ENCODE measurements around the gene TMEM219. TPM values are rescaled to one million over a fixed set of nuclear protein-coding genes. Genes with fewer than 3 reads are reported as not detected.
"Not testable (repeated sequence)": the region's sequence is repeated elsewhere in the genome, so short reads cannot be mapped to it uniquely, and the experiment has no call there.

Gene TMEM219
- total RNA-seq, 1 donor from 2014 or later = 66.4 TPM

DNA sequence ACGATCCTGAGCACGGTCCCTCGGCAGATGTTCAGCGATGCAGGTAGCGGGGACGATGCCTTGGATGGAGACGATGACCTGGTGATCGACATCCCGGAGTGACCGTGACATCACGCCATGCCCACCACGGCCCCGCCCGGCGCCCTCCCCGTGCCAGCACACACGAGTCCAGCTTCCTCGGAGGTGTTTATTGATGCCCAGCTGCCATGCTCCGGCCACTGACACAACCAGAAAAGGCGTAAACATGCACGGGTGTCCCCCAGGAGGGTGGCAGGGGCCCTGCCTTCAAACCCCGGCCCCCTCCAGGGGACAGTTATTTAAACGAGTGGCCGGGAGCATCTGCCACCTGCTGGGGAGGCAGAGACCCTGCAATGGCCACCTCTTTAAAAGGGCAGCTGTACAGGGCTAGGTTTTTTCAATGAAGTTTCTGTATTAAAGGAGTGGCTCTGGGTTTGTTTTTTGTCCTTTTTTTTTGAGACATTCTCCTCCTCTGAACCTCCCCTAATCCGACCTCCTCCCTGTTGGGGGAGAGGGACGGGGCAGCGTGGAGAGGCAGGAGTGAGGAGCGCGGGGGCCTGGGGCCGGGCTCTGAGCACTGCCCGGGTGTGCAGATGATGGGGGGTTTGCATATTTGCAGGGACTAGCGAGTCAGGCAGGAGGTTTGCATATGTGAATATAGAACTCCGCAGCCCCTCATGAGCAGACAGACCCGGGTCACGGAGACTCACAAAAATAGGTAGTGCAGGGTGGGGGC, 43.6 kb downstream of the TMEM219 start:
- intact Hi-C loops (cut with DNase I) = no loop called here
- DNase-seq (ENCODE audit: low spot score) = no peak

DNA sequence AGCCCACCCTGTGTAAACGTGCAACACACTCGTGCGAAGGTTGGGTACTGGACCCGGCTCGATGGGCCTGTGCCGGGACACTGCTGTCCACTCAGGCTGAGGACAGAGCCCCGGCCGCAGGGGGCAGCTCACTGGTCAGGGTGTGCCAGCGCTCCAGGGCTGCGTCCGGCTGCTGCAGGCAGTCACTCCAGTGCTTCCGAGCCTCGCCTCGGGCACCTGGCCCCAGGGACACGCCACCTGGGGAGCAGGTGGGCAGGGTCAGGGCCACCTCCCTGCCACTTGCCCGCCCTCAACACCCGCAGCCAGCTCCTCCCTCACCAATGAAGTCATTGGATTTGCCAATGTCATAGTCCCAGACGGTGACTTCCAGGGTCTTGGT, 44.2 kb downstream of the TMEM219 start:
- intact Hi-C loops (cut with DNase I) = no loop called here
- DNase-seq (ENCODE audit: low spot score) = no peak

DNA sequence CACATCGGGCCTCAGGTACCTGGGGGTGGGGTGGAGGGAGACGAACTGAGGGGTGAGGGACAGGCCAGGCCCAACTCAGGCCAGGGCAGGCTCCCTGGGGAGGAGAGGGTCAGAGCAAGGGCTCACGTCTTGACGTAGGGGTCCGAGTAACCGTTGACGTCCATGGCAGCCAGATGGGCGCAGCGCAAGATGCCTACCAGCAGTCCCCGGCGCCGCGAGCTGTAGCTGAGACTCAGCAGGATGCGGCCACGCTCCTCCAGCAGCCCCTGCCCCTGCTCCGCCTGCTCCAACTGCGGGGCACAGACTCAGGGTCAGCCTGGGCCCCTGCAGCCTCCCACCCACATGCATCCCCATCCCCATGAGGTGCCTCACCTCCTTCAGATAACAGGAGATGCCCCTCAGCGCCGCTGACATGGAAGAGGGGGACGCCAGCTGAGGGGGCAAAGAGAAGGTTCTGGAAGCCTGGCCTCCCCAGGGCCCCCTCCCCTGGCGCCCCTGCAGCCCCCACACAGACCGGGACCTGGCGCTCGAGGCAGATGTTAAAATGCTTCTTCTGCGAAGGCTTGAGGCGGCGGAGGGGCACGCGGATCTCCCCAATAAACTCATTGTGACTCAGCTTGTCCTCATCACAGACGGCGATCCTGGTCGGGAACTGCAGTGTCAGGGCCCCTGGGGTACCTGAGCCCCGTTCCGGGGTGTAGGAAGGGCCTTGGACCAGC, 44.9 kb downstream of the TMEM219 start:
- intact Hi-C loops (cut with DNase I) = no loop called here
- no peak for DNase-seq (ENCODE audit: low spot score)

DNA sequence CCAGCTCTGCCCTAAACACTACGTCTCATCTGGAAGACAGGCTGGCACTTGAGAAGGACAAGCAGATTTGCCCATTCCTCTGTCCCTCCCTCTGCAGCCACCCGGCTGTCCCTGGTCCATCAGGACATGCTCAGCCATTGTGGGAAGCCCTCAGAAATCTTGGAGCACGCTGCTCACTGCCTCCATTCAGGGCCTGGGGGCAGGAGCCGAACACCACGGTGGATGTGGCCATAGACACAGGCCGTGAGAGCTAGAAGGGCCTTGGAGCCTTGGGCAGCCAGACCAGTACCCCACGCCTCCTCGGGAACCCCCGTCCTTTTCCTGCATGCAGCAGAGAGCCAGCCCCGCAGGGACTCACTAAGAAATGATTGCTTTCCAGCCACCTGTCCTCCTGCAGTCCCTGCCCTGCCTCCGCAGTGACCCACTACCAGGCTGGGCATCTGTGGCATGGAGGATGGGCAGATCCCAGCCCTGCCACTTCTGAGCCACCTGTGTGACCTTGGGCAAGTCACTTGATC, 45.6 kb downstream of the TMEM219 start:
- no peak for DNase-seq (ENCODE audit: low spot score)
- intact Hi-C loops (cut with DNase I) = no loop called here

DNA sequence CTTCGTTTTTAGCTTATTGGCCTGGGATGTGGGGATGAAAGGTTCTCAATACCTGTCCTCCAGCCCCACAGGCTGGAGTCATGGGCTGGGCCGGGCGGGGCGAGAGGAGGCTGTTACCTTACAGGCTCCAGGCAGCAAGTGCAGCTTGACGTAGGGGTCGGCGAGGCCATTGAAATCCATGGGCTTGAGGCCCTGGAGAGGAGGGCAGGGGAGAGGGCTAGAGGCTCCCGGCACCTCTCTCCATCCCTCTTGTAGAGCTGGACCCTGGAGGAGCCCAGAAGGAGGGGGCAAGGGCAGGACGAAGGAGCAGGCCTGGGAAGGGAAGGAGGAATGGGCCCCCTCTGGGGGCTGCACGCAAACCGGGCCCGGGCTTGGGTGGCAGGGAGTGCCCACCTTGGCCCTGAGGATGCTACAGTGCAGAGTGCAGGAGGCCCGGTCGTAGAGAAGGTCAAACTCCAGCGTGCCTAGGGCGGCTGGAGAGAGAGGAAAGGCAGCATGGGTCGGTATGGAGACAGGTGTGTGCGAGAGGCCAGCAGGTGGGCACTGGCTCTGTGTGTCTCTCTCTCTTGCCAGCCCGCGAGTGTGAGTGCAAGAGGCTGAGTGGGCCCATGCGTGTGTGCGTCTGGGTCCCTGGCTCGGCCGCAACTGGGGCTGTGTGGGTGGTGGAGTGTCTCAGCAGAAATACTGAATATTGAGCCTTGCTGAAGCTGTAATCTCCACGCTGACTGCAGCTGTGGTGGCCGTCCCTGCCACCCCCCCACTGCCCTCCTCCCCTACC, 47.4 kb downstream of the TMEM219 start:
- intact Hi-C loops (cut with DNase I) = no loop called here
- DNase-seq (ENCODE audit: low spot score) = no peak

DNA sequence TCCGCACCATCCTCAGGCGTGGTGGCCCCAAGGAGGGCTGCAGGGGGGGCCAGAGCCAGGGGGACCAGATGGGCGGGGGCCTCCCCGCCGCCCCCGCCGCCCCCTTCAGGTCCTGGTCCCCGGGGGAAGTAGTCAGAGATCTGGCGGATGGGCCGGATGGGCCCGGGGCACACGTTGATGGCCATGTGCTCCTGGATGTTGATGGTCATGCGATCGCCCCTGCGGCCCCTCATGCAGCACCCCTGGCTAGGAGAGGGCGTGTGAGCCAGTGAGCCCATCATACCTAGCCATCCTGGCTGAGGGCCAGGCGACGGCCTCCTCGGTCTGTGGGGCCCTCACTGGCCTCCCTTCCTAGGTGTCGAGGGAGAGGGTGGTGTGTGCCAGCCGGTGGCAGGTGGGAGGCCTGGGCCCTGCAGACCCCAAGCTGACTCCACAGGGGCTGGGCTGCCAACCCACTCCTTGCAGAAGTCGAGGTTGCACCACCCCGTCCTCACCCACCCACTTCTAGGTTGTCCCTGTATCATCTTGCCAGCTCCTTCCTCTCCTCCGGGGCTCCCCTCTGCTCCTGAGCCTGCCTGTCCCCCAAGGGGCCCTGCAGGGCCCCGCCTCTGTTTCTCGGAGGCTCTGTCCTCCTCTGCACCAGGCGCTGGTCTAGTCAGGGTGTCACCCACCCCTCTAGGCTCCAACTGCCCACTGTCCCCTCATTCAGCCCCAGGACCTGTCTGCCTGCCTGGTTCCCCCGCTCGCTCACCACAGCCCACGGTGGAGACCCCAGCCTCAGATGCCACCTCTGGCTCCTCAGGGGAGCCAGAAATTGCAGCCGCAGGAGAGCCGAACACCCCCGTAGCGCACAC, 48.3 kb downstream of the TMEM219 start:
- intact Hi-C loops (cut with DNase I) = no loop called here
- DNase-seq (ENCODE audit: low spot score) = no peak

DNA sequence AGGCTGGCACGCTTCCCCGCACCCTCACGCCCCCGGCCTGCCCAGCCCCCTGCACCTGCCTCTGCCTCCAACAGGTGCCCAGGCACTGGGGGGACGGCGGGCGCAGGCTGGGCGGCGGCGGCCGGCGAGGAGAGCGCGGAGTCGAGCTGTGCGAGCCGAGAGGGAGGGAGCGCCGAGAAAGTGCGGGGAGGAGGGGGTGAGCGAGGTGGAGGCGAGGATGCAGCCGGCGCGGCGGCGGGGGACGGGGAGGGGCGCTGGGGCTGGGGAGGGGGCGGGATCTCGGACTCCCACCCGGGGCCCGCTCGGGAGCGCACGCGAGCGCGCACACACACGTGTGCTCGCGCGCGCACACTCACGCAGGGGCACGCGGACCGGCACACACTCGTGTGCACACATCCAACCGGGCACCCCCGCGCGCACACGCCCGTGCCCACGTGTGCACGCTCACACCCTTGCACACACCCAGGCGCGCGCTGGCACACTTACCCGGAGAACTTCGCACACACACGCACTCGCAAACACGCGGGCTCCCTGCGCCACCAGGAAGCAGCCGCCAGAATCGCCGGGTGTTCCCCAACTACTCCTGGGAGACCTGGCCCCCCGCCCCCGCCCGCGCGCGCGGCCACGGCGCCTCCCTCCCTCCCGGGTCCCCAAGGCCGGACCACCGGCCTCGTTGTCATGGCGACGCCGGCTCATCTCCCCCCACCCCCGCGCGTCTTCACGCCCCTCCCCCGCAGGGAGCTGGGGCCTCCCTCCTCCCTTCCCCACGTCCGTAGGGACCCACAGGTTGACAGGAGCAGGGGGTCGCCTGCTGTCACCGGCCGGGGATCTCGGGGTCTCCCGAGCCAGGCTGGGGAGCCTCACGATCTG, 49.2 kb downstream of the TMEM219 start, which contains the start of gene DOC2A:
Gene DOC2A (minus strand): TSS at position 184 of the 870 bp plus-strand sequence. CDS start 805 bp downstream, outside the sequence.
- DNase-seq (ENCODE audit: low spot score) = no peak
- intact Hi-C loops (cut with DNase I) = no loop called here

DNA sequence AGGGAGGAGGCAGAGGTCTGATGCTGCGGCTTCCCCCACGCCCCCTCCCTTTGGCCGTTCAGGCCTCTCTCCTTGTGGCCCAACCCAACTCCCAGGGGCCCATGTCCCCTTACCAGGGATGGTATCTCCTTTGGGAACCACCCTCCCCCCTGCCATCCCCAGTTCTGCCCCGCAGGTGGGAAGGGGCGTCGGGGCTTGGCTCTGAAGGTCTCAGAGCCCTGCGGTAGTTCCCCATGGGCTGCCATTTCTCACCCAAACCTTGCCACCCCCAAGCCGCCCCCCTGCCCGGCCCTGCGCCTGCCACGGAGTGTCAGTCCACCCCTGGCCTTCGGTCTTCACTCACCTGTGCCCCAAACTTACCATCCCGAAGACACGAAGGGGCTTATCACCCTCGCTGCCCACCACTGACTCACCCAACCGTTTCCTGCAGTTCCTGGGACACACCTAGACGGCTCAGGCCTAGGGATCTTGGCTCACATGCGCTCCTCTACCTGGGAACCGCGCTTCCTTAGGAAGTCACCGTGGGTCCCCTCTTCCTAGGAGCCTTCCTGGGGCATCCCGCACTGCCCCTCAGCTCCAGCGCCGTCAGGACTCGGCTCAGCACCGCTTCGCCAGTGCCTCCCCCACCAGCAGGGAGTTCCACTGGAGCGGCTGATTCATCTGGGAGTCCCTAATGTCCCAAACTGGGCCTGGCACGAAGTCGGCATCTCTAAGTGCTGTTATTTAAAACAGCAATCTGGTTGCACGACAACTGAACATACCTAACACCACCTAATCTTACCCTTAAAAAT, 50.0 kb downstream of the TMEM219 start:
- no peak for DNase-seq (ENCODE audit: low spot score)
- intact Hi-C loops (cut with DNase I) = no loop called here

DNA sequence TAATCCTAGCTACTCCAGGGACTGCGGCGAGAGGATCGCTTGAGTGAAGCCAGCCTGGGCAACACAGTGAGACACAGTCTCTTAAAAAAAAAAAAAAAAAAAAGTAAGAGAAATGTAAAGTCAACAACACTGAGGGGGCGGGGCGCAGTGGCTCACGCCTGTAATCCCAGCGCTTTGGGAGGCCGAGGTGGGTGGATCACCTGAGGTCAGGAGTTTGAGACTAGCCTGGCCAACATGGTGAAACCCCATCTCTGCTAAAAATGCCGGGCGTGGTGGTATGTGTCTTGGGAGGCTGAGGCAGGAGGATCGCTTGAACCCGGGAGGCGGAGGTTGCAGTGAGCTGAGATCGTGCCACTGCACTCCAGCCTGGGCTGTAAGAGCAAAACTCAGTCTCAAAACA, 50.7 kb downstream of the TMEM219 start:
- intact Hi-C loops (cut with DNase I); DNase-seq (ENCODE audit: low spot score): not testable (repeated sequence)

DNA sequence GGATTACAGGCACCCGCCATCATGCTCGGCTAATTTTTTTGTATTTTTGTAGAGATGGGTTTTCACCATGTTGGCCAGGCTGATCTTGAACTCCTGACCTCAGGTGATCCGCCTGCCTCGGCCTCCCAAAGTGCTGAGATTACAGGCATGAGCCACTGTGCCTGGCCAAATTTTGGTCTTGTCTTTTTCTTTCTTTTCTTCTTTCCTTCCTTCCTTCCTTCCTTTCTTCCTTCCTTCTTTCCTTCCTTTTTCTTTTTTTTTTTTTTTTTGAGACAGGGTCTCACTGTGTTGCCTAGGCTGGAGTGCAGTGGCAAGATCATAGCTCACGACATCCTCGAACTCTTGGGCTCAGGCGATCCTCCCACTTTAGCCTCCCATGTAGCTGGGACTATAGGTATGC, 53.6 kb downstream of the TMEM219 start:
- intact Hi-C loops (cut with DNase I); DNase-seq (ENCODE audit: low spot score): not testable (repeated sequence)

DNA sequence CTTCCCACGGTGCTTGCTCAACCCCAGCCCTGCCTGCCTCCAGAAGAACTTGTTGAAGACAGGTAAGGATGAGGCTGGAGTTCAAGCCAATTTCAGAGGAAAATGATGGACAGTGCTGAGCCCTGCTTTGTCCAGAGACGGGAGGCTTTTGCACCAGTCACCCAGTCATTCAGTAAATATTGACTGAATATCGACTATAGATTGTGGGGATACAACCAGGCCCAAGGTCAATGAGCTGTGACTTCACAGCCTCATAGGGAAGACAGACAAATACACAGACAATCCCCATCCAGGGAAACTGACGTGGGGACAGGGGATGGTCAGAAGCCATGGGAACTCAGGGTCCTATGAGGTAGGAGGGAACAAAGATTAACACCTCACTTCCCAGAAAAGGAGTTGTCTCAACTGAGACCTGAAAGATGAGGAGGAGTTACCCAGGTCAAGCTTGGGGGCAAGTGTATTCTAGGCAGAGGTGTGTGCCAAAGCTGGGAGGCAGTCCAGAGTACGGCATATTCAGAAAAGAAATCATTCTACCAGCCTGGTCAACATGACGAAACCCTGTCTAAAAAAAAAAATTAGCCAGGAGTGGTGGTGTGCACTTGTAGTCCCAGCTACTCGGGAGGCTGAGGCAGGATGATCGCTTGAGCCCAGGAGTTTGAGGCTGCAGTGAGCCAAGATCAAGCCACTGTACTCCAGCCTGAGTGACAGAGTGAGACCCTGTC, 54.8 kb downstream of the TMEM219 start:
- DNase-seq (ENCODE audit: low spot score) = no peak
- intact Hi-C loops (cut with DNase I) = no loop called here

DNA sequence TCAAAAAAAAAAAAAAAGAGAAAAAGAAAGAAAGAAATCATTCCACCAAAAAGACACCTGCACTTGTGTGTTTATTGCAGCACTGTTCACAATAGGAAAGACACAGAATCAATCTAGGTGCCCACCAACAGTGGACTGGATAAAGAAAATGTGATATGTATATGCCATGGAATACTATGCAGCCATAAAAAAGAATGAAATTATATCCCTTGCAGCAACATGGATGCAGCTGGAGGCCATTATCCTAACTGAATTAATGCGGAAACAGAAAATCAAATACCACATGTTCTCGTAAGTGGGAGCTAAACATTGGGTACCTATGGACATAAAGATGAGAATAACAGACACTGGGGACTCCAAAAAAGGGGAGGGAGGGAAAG, 55.4 kb downstream of the TMEM219 start:
- DNase-seq (ENCODE audit: low spot score) = no peak
- intact Hi-C loops (cut with DNase I) = no loop called here

DNA sequence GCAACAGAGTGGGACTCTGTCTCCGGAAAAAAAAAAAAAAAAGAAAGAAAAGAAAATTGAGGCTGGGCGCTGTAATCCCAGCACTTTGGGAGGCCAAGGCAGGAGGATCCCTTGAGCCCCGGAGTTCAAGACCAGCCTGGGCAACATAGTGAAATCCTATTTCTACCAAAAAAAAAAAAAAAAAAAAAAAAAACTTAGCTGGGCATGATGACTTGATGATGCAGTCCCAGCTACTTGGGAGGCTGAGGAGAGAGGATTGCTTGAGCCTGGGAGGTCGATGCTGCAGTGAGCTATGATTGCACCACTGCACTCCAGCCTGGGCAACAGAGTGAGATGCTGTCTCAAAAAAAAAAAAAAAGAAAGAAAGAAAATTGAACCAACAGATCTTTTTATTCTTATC, 56.1 kb downstream of the TMEM219 start:
- intact Hi-C loops (cut with DNase I) = not testable (repeated sequence)

DNA sequence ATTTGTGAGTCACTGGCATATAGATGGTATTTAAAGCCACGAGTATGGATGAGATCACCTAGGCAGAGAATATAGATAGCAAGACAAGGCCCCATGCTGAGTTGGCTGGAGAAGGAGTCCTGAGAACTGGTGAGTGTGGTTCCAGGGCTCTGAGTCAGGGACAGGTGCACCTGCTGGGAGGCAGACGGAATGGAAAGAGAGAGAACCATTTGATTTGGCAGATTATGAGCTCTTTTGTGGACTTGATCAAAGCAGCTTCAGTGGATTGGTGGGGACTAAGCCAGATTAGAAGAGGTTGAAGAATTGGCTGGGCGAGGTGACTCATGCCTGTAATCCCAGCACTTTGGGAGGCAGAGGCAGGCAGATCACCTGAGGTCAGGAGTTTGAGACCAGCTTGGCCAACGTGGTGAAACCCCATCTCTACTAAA, 56.9 kb downstream of the TMEM219 start:
- intact Hi-C loops (cut with DNase I) = no loop called here
- DNase-seq (ENCODE audit: low spot score) = no peak

More for the DNA sequence above, 56.1 kb downstream of the TMEM219 start:
- DNase-seq (ENCODE audit: low spot score) = not testable (repeated sequence)

All from cardiac septum (tissue), 1 donor.